Panc1 (cell line): ENCODE data around the gene CSF1. TPM values are rescaled to one million over a fixed set of nuclear protein-coding genes. Genes with fewer than 3 reads are reported as not detected.

ENCODE experiments used
- ATAC-seq: fragments of 200-7000 bp; cut with Tn5 transposase; 2 replicates; pipeline ENCODE4 v1.9.1; 2020; ENCODE audit warnings: mild to moderate bottlenecking, moderate library complexity
- BruUV-seq: library from RNA; stranded (reverse); fragments of 400-500 nt; replicated peaks from 2 replicates; lab custom pipeline; 2021; lab: Mats Ljungman, UMichigan
- CTCF ChIA-PET: fragments of 300-600 bp; sonication (Branson Sonifier 250); formaldehyde crosslinking; loops from one replicate; lab custom pipeline; 2022; ENCODE audit warnings: antibody characterized with exemption; lab: Charles Lee
- POLR2A ChIA-PET: fragments of 300-600 bp; sonication (Branson Sonifier 250); formaldehyde crosslinking; loops from one replicate; lab custom pipeline; 2022; ENCODE audit warnings: antibody characterized with exemption; lab: Charles Lee
- DNase-seq: peaks from one replicate; pipeline ENCODE4 v3.0.0-alpha.2; 2010; ENCODE audit warnings: low read depth, low spot score
- H3K27ac ChIP-seq: 2 replicates; pipeline ENCODE4 v1.5.1; 2011; ENCODE audit warnings: mild to moderate bottlenecking, low read length, inconsistent platforms
- H3K27me3 ChIP-seq: fragments of 200-500 bp; sonication (Bioruptor generic); 2 replicates; pipeline ENCODE4 v1.6.0; 2014; ENCODE audit warnings: low read length, inconsistent platforms; ENCODE audit not compliant: control insufficient read depth, insufficient read depth
- H3K36me3 ChIP-seq: fragments of 200-500 bp; sonication (Bioruptor generic); 2 replicates; pipeline ENCODE4 v1.5.1; 2014; ENCODE audit warnings: inconsistent platforms, mild to moderate bottlenecking, low read length, moderate library complexity; ENCODE audit not compliant: control insufficient read depth, insufficient read depth
- H3K4me1 ChIP-seq: 2 replicates; pipeline ENCODE4 v1.5.1; 2011; ENCODE audit warnings: inconsistent platforms, mild to moderate bottlenecking, low read length, moderate library complexity; ENCODE audit not compliant: control insufficient read depth, insufficient read depth
- H3K4me3 ChIP-seq, 2 experiments: 2 replicates each; pipeline ENCODE4 v1.5.1; 2011 to 2012; ENCODE audit warnings: low read depth in 2 of 2, low read length in 2 of 2, mild to moderate bottlenecking in 2 of 2, inconsistent platforms in 1 of 2, moderate library complexity in 1 of 2
- H3K9me3 ChIP-seq: fragments of 200-500 bp; sonication (Bioruptor generic); 2 replicates; pipeline ENCODE4 v1.5.1; 2014; ENCODE audit warnings: low read depth, mild to moderate bottlenecking, inconsistent platforms, low read length, moderate library complexity; ENCODE audit not compliant: control insufficient read depth, insufficient read depth
- POLR2AphosphoS5 ChIP-seq: IDR thresholded peaks from 2 replicates; pipeline ENCODE4 v1.6.1; 2012; ENCODE audit warnings: mild to moderate bottlenecking, low read depth, low read length, moderate library complexity
- SIN3A ChIP-seq: IDR thresholded peaks from 2 replicates; pipeline ENCODE4 v1.6.1; 2012; ENCODE audit warnings: low read depth, mild to moderate bottlenecking, low read length, moderate library complexity, borderline replicate concordance; ENCODE audit not compliant: insufficient read depth
- in situ Hi-C: cut with HindIII; loops from 2 replicates; pipeline ENCODE4 v1.10.0; 2016; ENCODE audit warnings: low sequenced_read_pairs, low pct_unique_long_range_greater_than_20kb
- intact Hi-C: fragments of 100-400 bp; cut with micrococcal nuclease; formaldehyde crosslinking; loops from one replicate; pipeline ENCODE4 v1.10.0; 2022; ENCODE audit not compliant: unreplicated experiment
- total RNA-seq: library from RNA; stranded (reverse); gene quantifications from one replicate; pipeline ENCODE4 v1.2.1, GENCODE V29; 2021; ENCODE audit not compliant: unreplicated experiment
- TF ChIP-seq, protein P1 (sequence below), 2 experiments: IDR thresholded peaks; 2 replicates each; pipeline ENCODE4 v1.6.1; 2011 to 2012; ENCODE audit warnings: low read depth in 2 of 2, control low read depth in 1 of 2, low read length in 1 of 2, mild to moderate bottlenecking in 1 of 2, moderate library complexity in 1 of 2; ENCODE audit not compliant: insufficient read depth in 1 of 2
- TF ChIP-seq, protein P2 (sequence below): fragments of 450-650 bp; IDR thresholded peaks from 2 replicates; pipeline ENCODE4 v1.5.1; 2017; ENCODE audit warnings: mild to moderate bottlenecking

Gene CSF1
- total RNA-seq, 1 experiment from 2014 or later, result 217 TPM

DNA sequence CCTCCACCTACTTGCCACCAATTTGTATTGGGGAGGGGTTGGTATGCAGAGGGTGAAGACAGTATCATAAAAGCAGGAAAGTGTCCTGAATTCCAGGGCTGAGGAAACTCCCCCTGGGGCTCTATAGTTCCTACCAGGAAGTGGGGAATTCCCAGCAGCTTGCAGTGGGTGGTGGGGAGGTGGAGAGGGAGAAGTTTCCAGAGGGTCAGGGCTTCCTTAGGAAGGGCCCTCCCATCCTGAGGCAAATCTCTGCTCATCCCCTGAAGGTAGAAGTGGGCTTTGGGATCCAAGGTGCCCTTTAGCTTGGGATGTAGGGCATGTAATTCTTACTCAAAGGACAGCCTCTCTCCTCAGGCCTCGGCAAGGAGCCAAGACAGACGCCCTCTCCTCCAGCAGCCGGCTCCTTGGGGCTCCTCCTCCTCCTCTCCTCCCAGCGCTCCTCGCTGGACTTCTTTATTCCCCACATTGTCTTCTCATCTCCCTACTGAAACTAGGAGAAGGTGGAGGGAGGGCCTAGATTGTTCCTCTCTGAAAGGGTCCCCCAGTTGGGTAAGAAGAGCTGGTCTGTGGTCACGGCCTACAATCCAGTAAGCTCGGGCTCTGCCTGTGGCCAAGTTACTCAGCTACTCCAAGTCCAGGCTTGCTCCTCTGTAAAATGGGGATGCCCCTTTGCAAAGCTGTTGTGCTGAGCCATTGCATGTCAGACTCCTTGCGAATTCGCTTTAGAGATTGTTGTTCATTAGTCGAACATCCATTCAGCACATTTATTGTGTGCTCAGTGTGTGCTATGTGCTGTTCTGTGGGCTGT is 17.9 kb upstream of the CSF1 start:
- CTCF ChIA-PET, result no interaction called here
- BruUV-seq, result no TSS peak
- Histone ChIP-seq H3K9me3 (no peaks in the 10 kb centered on the region), H3K4me3 (no peak overlapping the region), H3K27me3 (no peaks in the 10 kb centered on the region), H3K27ac (peak overlapping the region; percentile 59), H3K36me3 (no peaks in the 10 kb centered on the region), H3K4me1 (peaks cover 13% of the 10 kb centered on the region; the same call in 1 of the 2 replicates)
- POLR2A ChIA-PET, result interaction anchor here (0.7 kb wide), 1 partner anchor 82 kb away, joined by 4 read pairs; no protein-coding TSS in a partner anchor
- intact Hi-C loops (no loop called here), in situ Hi-C loops (no loop called here)
- ATAC-seq (peak; percentile 61), DNase-seq (no peak)
- no peak for TF ChIP-seq POLR2AphosphoS5
- TF ChIP-seq, protein P1, sequence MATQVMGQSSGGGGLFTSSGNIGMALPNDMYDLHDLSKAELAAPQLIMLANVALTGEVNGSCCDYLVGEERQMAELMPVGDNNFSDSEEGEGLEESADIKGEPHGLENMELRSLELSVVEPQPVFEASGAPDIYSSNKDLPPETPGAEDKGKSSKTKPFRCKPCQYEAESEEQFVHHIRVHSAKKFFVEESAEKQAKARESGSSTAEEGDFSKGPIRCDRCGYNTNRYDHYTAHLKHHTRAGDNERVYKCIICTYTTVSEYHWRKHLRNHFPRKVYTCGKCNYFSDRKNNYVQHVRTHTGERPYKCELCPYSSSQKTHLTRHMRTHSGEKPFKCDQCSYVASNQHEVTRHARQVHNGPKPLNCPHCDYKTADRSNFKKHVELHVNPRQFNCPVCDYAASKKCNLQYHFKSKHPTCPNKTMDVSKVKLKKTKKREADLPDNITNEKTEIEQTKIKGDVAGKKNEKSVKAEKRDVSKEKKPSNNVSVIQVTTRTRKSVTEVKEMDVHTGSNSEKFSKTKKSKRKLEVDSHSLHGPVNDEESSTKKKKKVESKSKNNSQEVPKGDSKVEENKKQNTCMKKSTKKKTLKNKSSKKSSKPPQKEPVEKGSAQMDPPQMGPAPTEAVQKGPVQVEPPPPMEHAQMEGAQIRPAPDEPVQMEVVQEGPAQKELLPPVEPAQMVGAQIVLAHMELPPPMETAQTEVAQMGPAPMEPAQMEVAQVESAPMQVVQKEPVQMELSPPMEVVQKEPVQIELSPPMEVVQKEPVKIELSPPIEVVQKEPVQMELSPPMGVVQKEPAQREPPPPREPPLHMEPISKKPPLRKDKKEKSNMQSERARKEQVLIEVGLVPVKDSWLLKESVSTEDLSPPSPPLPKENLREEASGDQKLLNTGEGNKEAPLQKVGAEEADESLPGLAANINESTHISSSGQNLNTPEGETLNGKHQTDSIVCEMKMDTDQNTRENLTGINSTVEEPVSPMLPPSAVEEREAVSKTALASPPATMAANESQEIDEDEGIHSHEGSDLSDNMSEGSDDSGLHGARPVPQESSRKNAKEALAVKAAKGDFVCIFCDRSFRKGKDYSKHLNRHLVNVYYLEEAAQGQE (IDR thresholded peaks at IDR 0.05; ENCODE audit: insufficient read depth in 1 of 2, low read depth in 2 of 2, low read length in 1 of 2), result no peak

DNA sequence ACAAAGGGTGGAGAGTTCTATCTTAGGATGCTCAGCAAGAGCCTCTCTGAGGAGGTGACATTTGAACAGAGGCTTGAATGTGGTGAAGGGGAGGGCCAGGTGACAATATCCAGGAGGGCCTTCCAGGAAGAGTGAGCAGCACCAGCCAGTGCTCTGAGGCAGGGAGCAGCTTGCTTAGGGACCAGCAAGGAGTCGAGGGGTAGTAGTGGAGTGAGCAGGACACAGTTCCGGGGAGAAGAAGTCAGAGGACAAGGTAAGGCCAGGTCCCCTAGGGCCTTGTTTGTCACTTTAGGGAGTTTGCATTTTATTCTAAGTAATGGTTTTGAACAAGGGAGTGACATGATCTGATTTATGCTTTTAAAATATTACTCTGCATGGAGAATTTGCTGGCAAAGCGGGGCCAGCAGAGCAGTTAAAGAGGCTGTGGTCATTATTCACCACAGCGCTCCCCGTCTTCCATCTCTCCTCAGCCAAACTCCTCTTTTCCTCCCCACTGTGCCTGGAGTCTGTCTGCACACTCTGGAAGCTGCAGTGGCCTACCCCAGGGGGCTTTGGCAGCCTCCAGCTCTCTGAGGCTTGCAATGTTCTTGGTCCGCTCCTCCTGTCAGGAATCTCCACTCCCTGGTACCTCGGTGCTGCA is 17.0 kb upstream of the CSF1 start:
- H3K4me1 ChIP-seq, result peaks cover 13% of the 10 kb centered on the region; the same call in 1 of the 2 replicates
- ChIA-PET POLR2A (interaction anchor here (0.7 kb wide), 1 partner anchor 83 kb away, joined by 4 read pairs; no protein-coding TSS in a partner anchor), CTCF (no interaction called here)
- TF ChIP-seq, protein P2, sequence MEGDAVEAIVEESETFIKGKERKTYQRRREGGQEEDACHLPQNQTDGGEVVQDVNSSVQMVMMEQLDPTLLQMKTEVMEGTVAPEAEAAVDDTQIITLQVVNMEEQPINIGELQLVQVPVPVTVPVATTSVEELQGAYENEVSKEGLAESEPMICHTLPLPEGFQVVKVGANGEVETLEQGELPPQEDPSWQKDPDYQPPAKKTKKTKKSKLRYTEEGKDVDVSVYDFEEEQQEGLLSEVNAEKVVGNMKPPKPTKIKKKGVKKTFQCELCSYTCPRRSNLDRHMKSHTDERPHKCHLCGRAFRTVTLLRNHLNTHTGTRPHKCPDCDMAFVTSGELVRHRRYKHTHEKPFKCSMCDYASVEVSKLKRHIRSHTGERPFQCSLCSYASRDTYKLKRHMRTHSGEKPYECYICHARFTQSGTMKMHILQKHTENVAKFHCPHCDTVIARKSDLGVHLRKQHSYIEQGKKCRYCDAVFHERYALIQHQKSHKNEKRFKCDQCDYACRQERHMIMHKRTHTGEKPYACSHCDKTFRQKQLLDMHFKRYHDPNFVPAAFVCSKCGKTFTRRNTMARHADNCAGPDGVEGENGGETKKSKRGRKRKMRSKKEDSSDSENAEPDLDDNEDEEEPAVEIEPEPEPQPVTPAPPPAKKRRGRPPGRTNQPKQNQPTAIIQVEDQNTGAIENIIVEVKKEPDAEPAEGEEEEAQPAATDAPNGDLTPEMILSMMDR, result no peak
- no peak for TF ChIP-seq SIN3A
- BruUV-seq, result no TSS peak
- intact Hi-C loops, result no loop called here
- no peaks in the 10 kb centered on the region for H3K36me3 ChIP-seq
- in situ Hi-C loops, result no loop called here
- no peak for ATAC-seq
- H3K9me3 ChIP-seq, result no peaks in the 10 kb centered on the region
- H3K4me3 ChIP-seq, result no peak overlapping the region
- no peak for DNase-seq
- H3K27me3 ChIP-seq, result no peaks in the 10 kb centered on the region
- peak overlapping the region; percentile 58 for H3K27ac ChIP-seq
